ENCODE data around the gene TNS3. TPM values are rescaled to one million over a fixed set of nuclear protein-coding genes. Genes with fewer than 3 reads are reported as not detected.

The TNS3 gene
- total and polyA plus RNA-seq, 2 donors (not counting 3 experiments of a cell fraction or from before 2014, with no cell fraction given): 10.4 to 45.1 TPM

DNA sequence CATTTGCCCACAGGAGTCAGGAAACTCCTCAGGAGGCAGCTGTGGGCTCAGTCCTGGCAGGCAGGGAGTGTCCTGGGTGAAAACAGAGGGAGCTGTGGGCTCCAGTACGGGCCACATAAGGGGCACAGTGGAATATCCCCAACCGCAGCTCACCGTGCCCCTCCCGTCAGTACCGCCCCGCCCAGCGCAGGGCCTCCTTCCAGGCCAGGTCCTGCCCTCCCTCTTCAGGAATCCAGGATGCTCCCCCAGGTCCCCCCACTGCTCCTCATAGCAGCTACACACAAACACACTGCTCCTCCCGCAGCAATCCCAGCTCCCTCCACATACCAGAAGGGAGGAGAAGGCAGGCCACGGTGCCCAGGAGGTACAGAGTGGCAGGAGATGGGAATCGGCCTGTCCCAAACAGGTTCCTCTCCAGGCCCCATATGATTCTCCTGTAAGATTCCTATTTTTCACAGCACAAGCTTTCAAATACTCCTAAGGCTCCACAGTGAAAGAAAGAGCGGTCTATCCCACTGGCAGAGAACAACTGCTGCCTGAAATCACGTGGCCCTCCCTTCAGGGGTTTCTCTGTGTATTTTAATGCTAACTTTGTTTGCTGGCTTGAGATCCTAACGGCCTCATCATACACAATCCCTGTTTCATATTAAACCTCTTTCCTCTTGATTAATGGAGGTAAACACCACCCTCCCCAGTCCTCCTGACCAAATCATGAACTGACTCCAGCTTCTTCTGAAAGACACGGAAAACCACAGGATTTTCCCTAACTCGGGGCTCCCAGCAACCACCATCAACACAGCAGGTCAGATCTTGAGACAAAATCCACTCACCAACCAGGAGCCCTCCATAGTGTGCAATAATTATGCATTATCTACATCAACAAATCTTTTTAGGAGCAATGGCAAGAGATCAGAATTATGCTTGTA is 178.7 kb downstream of the TNS3 start:
- no peak overlapping the region for H3K27ac ChIP-seq (ENCODE audit: insufficient read depth, low read depth, low read length)
- no peak overlapping the region for H2AFZ ChIP-seq (ENCODE audit: low read depth, low read length)
- FAIRE-seq (no peak), DNase-seq (ENCODE audit: low read depth, low spot score) (no peak)
- no peak overlapping the region for H3K4me3 ChIP-seq (replicated peaks in 1 of 3; ENCODE audit: insufficient read depth in 1 of 3, low read depth in 1 of 3, low read length in 3 of 3)
- no peaks in the 10 kb centered on the region for H3K9me1 ChIP-seq (replicated peaks; ENCODE audit: control insufficient read depth, extremely low read depth, insufficient read depth, low read length)
- no peak overlapping the region for H3K9ac ChIP-seq (replicated peaks; ENCODE audit: extremely low read depth, insufficient read depth, low read length)
- H3K27me3 ChIP-seq (ENCODE audit: control insufficient read depth in 2 of 2, insufficient read depth in 2 of 2, low read length in 2 of 2): no peaks in the 10 kb centered on the region
- no peaks in the 10 kb centered on the region for H3K36me3 ChIP-seq (ENCODE audit: control insufficient read depth in 2 of 2, extremely low read depth in 1 of 2, insufficient read depth in 2 of 2, low read length in 2 of 2)
- intact Hi-C loops (cut with micrococcal nuclease): no loop called here
- no peaks in the 10 kb centered on the region for H3K4me1 ChIP-seq (ENCODE audit: control insufficient read depth, extremely low read depth, insufficient read depth, low read length)
- TF ChIP-seq, protein P1, sequence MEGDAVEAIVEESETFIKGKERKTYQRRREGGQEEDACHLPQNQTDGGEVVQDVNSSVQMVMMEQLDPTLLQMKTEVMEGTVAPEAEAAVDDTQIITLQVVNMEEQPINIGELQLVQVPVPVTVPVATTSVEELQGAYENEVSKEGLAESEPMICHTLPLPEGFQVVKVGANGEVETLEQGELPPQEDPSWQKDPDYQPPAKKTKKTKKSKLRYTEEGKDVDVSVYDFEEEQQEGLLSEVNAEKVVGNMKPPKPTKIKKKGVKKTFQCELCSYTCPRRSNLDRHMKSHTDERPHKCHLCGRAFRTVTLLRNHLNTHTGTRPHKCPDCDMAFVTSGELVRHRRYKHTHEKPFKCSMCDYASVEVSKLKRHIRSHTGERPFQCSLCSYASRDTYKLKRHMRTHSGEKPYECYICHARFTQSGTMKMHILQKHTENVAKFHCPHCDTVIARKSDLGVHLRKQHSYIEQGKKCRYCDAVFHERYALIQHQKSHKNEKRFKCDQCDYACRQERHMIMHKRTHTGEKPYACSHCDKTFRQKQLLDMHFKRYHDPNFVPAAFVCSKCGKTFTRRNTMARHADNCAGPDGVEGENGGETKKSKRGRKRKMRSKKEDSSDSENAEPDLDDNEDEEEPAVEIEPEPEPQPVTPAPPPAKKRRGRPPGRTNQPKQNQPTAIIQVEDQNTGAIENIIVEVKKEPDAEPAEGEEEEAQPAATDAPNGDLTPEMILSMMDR (IDR thresholded peaks at IDR 0.05; ENCODE audit: extremely low read depth in 1 of 2, insufficient read depth in 1 of 2, low read depth in 1 of 2, low read length in 2 of 2): no peak
- TF ChIP-seq JUN (IDR thresholded peaks at IDR 0.05; ENCODE audit: borderline replicate concordance, insufficient read depth, insufficient read length, low read depth): no peak
- TF ChIP-seq POLR2A (IDR thresholded peaks at IDR 0.05; ENCODE audit: low read depth, low read length): no peak
- BruUV-seq (replicated peaks): no TSS peak
- H3K4me2 ChIP-seq (ENCODE audit: insufficient read depth, low read length): no peak overlapping the region
- no peaks in the 10 kb centered on the region for H3K79me2 ChIP-seq (ENCODE audit: control insufficient read depth, insufficient read depth, low read length)
- no peaks in the 10 kb centered on the region for H4K20me1 ChIP-seq (replicated peaks; ENCODE audit: control insufficient read depth, extremely low read depth, insufficient read depth, low read length)
- dilution Hi-C loops (cut with MboI; ENCODE audit: extremely low pct_ligation_motif_present, low sequenced_read_pairs): no loop called here
- CTCF ChIA-PET: interaction anchor here (0.9 to 1.3 kb wide), 2 partner anchors 137 to 416 kb away, joined by 3 to 4 read pairs; no protein-coding TSS in a partner anchor
- POLR2A ChIA-PET: interaction anchor here (0.6 kb wide), 1 partner anchor 18 kb away, joined by 4 read pairs; no protein-coding TSS in a partner anchor
- H3K9me3 ChIP-seq (replicated peaks; ENCODE audit: control insufficient read depth, insufficient read depth, low read length): no peaks in the 10 kb centered on the region

Data from endothelial cell of umbilical vein (primary cell).